ENCODE data around the gene SCNM1. TPM values are rescaled to one million over a fixed set of nuclear protein-coding genes. Genes with fewer than 3 reads are reported as not detected.

The SCNM1 gene
- total and polyA plus RNA-seq, 2 experiments from 2014 or later: 27.1 to 92.3 TPM

GRCh38 chr1:151146072-151146411 is 19.9 kb upstream of the SCNM1 start:
- Histone ChIP-seq H3K36me3 (ENCODE audit: insufficient read depth) (no peaks in the 10 kb centered on the region), H3K4me3 (peak overlapping the region; percentile 96), H4K20me1 (replicated peaks; ENCODE audit: insufficient read depth) (peaks cover 5% of the 10 kb centered on the region; the same call in 1 of the 2 replicates), H3K9me2 (ENCODE audit: insufficient read depth) (no peaks in the 10 kb centered on the region), H3K27ac (ENCODE audit: low read depth) (no peak overlapping the region), H3K4me2 (peak overlapping the region; percentile 98), H3K4me1 (ENCODE audit: insufficient read depth) (peaks cover 35% of the 10 kb centered on the region), H3F3A (replicated peaks; ENCODE audit: low read depth) (peaks cover 9% of the 10 kb centered on the region; the same call in 1 of the 2 replicates), H3K27me3 (ENCODE audit: insufficient read depth) (peaks cover 35% of the 10 kb centered on the region), H3K79me2 (replicated peaks; ENCODE audit: insufficient read depth) (no peaks in the 10 kb centered on the region; the same call in 1 of the 2 replicates), H2AFZ (peak overlapping the region; percentile 91)
- H3K27me3 Mint-ChIP-seq (ENCODE audit: insufficient read depth, low read depth, poor library complexity): peaks cover 32% of the 10 kb centered on the region
- TF ChIP-seq CREB1 (CRISPR knock-in tag; IDR thresholded peaks at IDR 0.05; ENCODE audit: low read depth) (no peak), JUNB (IDR thresholded peaks at IDR 0.05; ENCODE audit: unreplicated experiment) (no peak), EZH2phosphoT487 (IDR thresholded peaks at IDR 0.05; ENCODE audit: unreplicated experiment) (no peak), STAT1 (IDR thresholded peaks at IDR 0.05; ENCODE audit: unreplicated experiment) (no peak), ETS1 (IDR thresholded peaks at IDR 0.05) (no peak), NANOG (IDR thresholded peaks at IDR 0.05; ENCODE audit: borderline replicate concordance) (no peak), EZH2 (IDR thresholded peaks at IDR 0.05; ENCODE audit: low read depth, unreplicated experiment) (peak; percentile 29)
- TF ChIP-seq, protein P1, sequence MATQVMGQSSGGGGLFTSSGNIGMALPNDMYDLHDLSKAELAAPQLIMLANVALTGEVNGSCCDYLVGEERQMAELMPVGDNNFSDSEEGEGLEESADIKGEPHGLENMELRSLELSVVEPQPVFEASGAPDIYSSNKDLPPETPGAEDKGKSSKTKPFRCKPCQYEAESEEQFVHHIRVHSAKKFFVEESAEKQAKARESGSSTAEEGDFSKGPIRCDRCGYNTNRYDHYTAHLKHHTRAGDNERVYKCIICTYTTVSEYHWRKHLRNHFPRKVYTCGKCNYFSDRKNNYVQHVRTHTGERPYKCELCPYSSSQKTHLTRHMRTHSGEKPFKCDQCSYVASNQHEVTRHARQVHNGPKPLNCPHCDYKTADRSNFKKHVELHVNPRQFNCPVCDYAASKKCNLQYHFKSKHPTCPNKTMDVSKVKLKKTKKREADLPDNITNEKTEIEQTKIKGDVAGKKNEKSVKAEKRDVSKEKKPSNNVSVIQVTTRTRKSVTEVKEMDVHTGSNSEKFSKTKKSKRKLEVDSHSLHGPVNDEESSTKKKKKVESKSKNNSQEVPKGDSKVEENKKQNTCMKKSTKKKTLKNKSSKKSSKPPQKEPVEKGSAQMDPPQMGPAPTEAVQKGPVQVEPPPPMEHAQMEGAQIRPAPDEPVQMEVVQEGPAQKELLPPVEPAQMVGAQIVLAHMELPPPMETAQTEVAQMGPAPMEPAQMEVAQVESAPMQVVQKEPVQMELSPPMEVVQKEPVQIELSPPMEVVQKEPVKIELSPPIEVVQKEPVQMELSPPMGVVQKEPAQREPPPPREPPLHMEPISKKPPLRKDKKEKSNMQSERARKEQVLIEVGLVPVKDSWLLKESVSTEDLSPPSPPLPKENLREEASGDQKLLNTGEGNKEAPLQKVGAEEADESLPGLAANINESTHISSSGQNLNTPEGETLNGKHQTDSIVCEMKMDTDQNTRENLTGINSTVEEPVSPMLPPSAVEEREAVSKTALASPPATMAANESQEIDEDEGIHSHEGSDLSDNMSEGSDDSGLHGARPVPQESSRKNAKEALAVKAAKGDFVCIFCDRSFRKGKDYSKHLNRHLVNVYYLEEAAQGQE (IDR thresholded peaks at IDR 0.05; ENCODE audit: unreplicated experiment): no peak
- ATAC-seq (peak; percentile 6), DNase-seq (ENCODE audit: low spot score) (peak; percentile 47)
- no peaks in the 10 kb centered on the region; the same call in 2 of the 3 replicates for H3K36me3 Mint-ChIP-seq (ENCODE audit: low read depth)
- H3K4me3 Mint-ChIP-seq: peak overlapping the region; percentile 82
- H3K27ac Mint-ChIP-seq: no peak overlapping the region
- H3K4me1 Mint-ChIP-seq: peaks cover 39% of the 10 kb centered on the region
- no peaks in the 10 kb centered on the region for H3K9me3 Mint-ChIP-seq

GRCh38 chr1:151146412-151147131 is 19.4 kb upstream of the SCNM1 start, which contains the start of gene SEMA6C:
TSS of gene SEMA6C (minus strand) at chr1:151146631. CDS start at chr1:151142621, 4,010 bp downstream.
- H3K36me3 Mint-ChIP-seq (ENCODE audit: low read depth): no peaks in the 10 kb centered on the region; the same call in 2 of the 3 replicates
- H3K9me3 Mint-ChIP-seq: no peaks in the 10 kb centered on the region
- Histone ChIP-seq H3K27ac (ENCODE audit: low read depth) (no peak within 1 kb of the TSS), H2AFZ (peak within 1 kb of the TSS; percentile 99), H3F3A (replicated peaks; ENCODE audit: low read depth) (peaks cover 9% of the 10 kb centered on the region; the same call in 1 of the 2 replicates), H3K4me1 (ENCODE audit: insufficient read depth) (peaks cover 35% of the 10 kb centered on the region), H3K27me3 (ENCODE audit: insufficient read depth) (peaks cover 35% of the 10 kb centered on the region), H3K36me3 (ENCODE audit: insufficient read depth) (no peaks in the 10 kb centered on the region), H3K4me2 (peak within 1 kb of the TSS; percentile 98), H4K20me1 (replicated peaks; ENCODE audit: insufficient read depth) (peaks cover 5% of the 10 kb centered on the region; the same call in 1 of the 2 replicates), H3K4me3 (peak within 1 kb of the TSS; percentile 96), H3K9me2 (ENCODE audit: insufficient read depth) (no peaks in the 10 kb centered on the region), H3K79me2 (replicated peaks; ENCODE audit: insufficient read depth) (no peaks in the 10 kb centered on the region; the same call in 1 of the 2 replicates)
- DNase-seq (ENCODE audit: low spot score) (peak; percentile 96), ATAC-seq (peak; percentile 89)
- H3K27me3 Mint-ChIP-seq (ENCODE audit: insufficient read depth, low read depth, poor library complexity): peaks cover 32% of the 10 kb centered on the region
- no peak within 1 kb of the TSS for H3K27ac Mint-ChIP-seq
- peak within 1 kb of the TSS; percentile 82 for H3K4me3 Mint-ChIP-seq
- peaks cover 39% of the 10 kb centered on the region for H3K4me1 Mint-ChIP-seq
- no peak for TF ChIP-seq EZH2 (IDR thresholded peaks at IDR 0.05; ENCODE audit: low read depth, unreplicated experiment)
- TF ChIP-seq STAT1 (IDR thresholded peaks at IDR 0.05; ENCODE audit: unreplicated experiment): no peak
- TF ChIP-seq, protein P2, sequence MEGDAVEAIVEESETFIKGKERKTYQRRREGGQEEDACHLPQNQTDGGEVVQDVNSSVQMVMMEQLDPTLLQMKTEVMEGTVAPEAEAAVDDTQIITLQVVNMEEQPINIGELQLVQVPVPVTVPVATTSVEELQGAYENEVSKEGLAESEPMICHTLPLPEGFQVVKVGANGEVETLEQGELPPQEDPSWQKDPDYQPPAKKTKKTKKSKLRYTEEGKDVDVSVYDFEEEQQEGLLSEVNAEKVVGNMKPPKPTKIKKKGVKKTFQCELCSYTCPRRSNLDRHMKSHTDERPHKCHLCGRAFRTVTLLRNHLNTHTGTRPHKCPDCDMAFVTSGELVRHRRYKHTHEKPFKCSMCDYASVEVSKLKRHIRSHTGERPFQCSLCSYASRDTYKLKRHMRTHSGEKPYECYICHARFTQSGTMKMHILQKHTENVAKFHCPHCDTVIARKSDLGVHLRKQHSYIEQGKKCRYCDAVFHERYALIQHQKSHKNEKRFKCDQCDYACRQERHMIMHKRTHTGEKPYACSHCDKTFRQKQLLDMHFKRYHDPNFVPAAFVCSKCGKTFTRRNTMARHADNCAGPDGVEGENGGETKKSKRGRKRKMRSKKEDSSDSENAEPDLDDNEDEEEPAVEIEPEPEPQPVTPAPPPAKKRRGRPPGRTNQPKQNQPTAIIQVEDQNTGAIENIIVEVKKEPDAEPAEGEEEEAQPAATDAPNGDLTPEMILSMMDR (conservative IDR thresholded peaks at IDR 0.05; ENCODE audit: low read depth in 2 of 2): no peak
- TF ChIP-seq, protein P1 (IDR thresholded peaks at IDR 0.05; ENCODE audit: unreplicated experiment): no peak
- no peak for TF ChIP-seq ETS1 (IDR thresholded peaks at IDR 0.05)
- peak; percentile 72 for TF ChIP-seq POLR2AphosphoS5 (IDR thresholded peaks at IDR 0.05; ENCODE audit: low read depth)
- no peak for TF ChIP-seq NANOG (IDR thresholded peaks at IDR 0.05; ENCODE audit: borderline replicate concordance)
- no peak for TF ChIP-seq EZH2phosphoT487 (IDR thresholded peaks at IDR 0.05; ENCODE audit: unreplicated experiment)

Data from GM23338 (cell line).